Upper lobe of right lung (tissue), 1 donor: ENCODE measurements around the gene POLG2. TPM values are rescaled to one million over a fixed set of nuclear protein-coding genes. Genes with fewer than 3 reads are reported as not detected.
"Not testable (repeated sequence)": the region's sequence is repeated elsewhere in the genome, so short reads cannot be mapped to it uniquely, and the experiment has no call there.

ENCODE experiments used
- ATAC-seq: fragments of 200-7000 bp; cut with Tn5 transposase; one replicate; pipeline ENCODE4 v1.9.1; 2020; ENCODE audit warnings: mild to moderate bottlenecking, moderate library complexity
- DNase-seq: peaks from one replicate; pipeline ENCODE4 v3.0.0-alpha.2; 2020
- H3K27ac ChIP-seq: fragments of 200-600 bp; one replicate; pipeline ENCODE4 v1.8.0; 2022
- H3K27me3 ChIP-seq: fragments of 200-600 bp; one replicate; pipeline ENCODE4 v1.8.0; 2022; ENCODE audit warnings: mild to moderate bottlenecking
- H3K36me3 ChIP-seq: fragments of 200-600 bp; one replicate; pipeline ENCODE4 v1.8.0; 2022
- H3K4me1 ChIP-seq: fragments of 200-600 bp; one replicate; pipeline ENCODE4 v1.8.0; 2022
- H3K4me3 ChIP-seq: fragments of 200-600 bp; one replicate; pipeline ENCODE4 v1.8.0; 2022; ENCODE audit warnings: mild to moderate bottlenecking
- H3K9me3 ChIP-seq: fragments of 200-600 bp; one replicate; pipeline ENCODE4 v1.8.0; 2022
- CTCF ChIP-seq: fragments of 200-600 bp; IDR thresholded peaks from one replicate; pipeline ENCODE4 v1.8.0; 2022; ENCODE audit warnings: antibody characterized with exemption
- intact Hi-C: fragments of 100-400 bp; cut with DNase I; formaldehyde crosslinking; loops from one replicate; pipeline ENCODE4 v1.11.0; 2022
- total RNA-seq: library from RNA; stranded (reverse); fragmentation: NEBNext Ultra II Directional; extraction: Animal tissue kit (Norgen Biotek cat#: 25700); gene quantifications from one replicate; pipeline ENCODE4 v1.2.1, GENCODE V29; 2021
- donor health status: DM: no; HTN: yes; CAD: no; lungs with severe emphysema.

Gene POLG2
- total RNA-seq, 1 donor from 2014 or later, result 12.6 TPM

- Histone ChIP-seq H3K4me1 (no peaks in the 10 kb centered on the region), H3K4me3 (no peak overlapping the region), H3K9me3 (no peaks in the 10 kb centered on the region), H3K27ac (no peak overlapping the region), H3K27me3 (no peaks in the 10 kb centered on the region), H3K36me3 (peaks cover 63% of the 10 kb centered on the region)
- no peak for TF ChIP-seq CTCF
- ATAC-seq (no peak), DNase-seq (no peak)
- intact Hi-C loops, result no loop called here
Observed at GRCh38 chr17:64480951-64481350, 15.9 kb downstream of the POLG2 start.

GRCh38 chr17:64477849-64478248 lies 19.0 kb downstream of the POLG2 start:
- no peak overlapping the region for H3K27ac ChIP-seq
- no peaks in the 10 kb centered on the region for H3K9me3 ChIP-seq
- DNase-seq (no peak), ATAC-seq (no peak)
- no peaks in the 10 kb centered on the region for H3K4me1 ChIP-seq
- intact Hi-C loops, result no loop called here
- no peak for TF ChIP-seq CTCF
- no peaks in the 10 kb centered on the region for H3K27me3 ChIP-seq
- no peak overlapping the region for H3K4me3 ChIP-seq
- H3K36me3 ChIP-seq, result peaks cover 37% of the 10 kb centered on the region

- no peak overlapping the region for H3K27ac ChIP-seq
- H3K27me3 ChIP-seq, result no peaks in the 10 kb centered on the region
- no peaks in the 10 kb centered on the region for H3K9me3 ChIP-seq
- no peaks in the 10 kb centered on the region for H3K36me3 ChIP-seq
- H3K4me1 ChIP-seq, result no peaks in the 10 kb centered on the region
- no peak for TF ChIP-seq CTCF
- H3K4me3 ChIP-seq, result no peak overlapping the region
- DNase-seq, result no peak
- no peak for ATAC-seq
- intact Hi-C loops, result no loop called here
Observed at GRCh38 chr17:64472564-64472963, 24.3 kb downstream of the POLG2 start.

GRCh38 chr17:64471440-64471839 lies 25.4 kb downstream of the POLG2 start:
- Histone ChIP-seq H3K36me3 (no peaks in the 10 kb centered on the region), H3K9me3 (no peaks in the 10 kb centered on the region), H3K27ac (no peak overlapping the region), H3K4me3 (no peak overlapping the region), H3K4me1 (no peaks in the 10 kb centered on the region), H3K27me3 (no peaks in the 10 kb centered on the region)
- no peak for DNase-seq
- intact Hi-C loops, result no loop called here
- no peak for TF ChIP-seq CTCF
- no peak for ATAC-seq

GRCh38 chr17:64470625-64471024 lies 26.2 kb downstream of the POLG2 start:
- intact Hi-C loops, result no loop called here
- no peak overlapping the region for H3K4me3 ChIP-seq
- H3K27me3 ChIP-seq, result no peaks in the 10 kb centered on the region
- H3K36me3 ChIP-seq, result no peaks in the 10 kb centered on the region
- H3K9me3 ChIP-seq, result no peaks in the 10 kb centered on the region
- TF ChIP-seq CTCF, result no peak
- ATAC-seq (no peak), DNase-seq (no peak)
- no peak overlapping the region for H3K27ac ChIP-seq
- no peaks in the 10 kb centered on the region for H3K4me1 ChIP-seq

GRCh38 chr17:64466834-64467233 lies 30.0 kb downstream of the POLG2 start:
- H3K27me3 ChIP-seq, H3K4me1 ChIP-seq, H3K27ac ChIP-seq, DNase-seq, H3K4me3 ChIP-seq, H3K9me3 ChIP-seq, H3K36me3 ChIP-seq, ATAC-seq, intact Hi-C loops: not testable (repeated sequence)
